Heart left ventricle (tissue), 16 donors: Measurements from ENCODE around the gene USP4. TPM values are rescaled to one million over a fixed set of nuclear protein-coding genes. Genes with fewer than 3 reads are reported as not detected.

Source experiments
- ATAC-seq, 4 donors: fragments of 200-7000 bp; cut with Tn5 transposase; one replicate each; pipeline ENCODE4 v1.9.1; 2020 to 2022; ENCODE audit warnings: moderate library complexity in 4 of 4, mild to moderate bottlenecking in 3 of 4, moderate number of reproducible peaks in 1 of 4
- DNase-seq, 5 donors: peaks; one replicate each; pipeline ENCODE4 v3.0.0-alpha.2; 2020
- H3K27ac ChIP-seq, 12 donors: fragments of 200-600 bp; sonication (generic) in 4 of 12; one replicate each; pipeline versions ENCODE4 v1.5.0 to v1.8.0; 2016 to 2022; ENCODE audit warnings: mild to moderate bottlenecking in 2 of 12
- H3K27me3 ChIP-seq, 9 donors: fragments of 200-600 bp; sonication (generic) in 2 of 9; one replicate each; pipeline versions ENCODE4 v1.5.1 to v1.8.0; 2016 to 2022; ENCODE audit warnings: mild to moderate bottlenecking in 3 of 9
- H3K36me3 ChIP-seq, 9 donors: fragments of 200-600 bp; sonication (generic) in 2 of 9; one replicate each; pipeline versions ENCODE4 v1.5.0 to v1.8.0; 2018 to 2022; ENCODE audit warnings: mild to moderate bottlenecking in 2 of 9
- H3K4me1 ChIP-seq, 12 donors: fragments of 200-600 bp; sonication (generic) in 4 of 12; one replicate each; pipeline versions ENCODE4 v1.5.0 to v1.8.0; 2016 to 2022; ENCODE audit warnings: mild to moderate bottlenecking in 3 of 12
- H3K4me3 ChIP-seq, 12 donors: fragments of 200-600 bp; sonication (generic) in 4 of 12; one replicate each; pipeline versions ENCODE4 v1.5.0 to v1.8.0; 2017 to 2022; ENCODE audit warnings: mild to moderate bottlenecking in 9 of 12, moderate library complexity in 4 of 12
- H3K9me3 ChIP-seq, 12 donors: fragments of 200-600 bp; sonication (generic) in 4 of 12; one replicate each; pipeline versions ENCODE4 v1.5.0 to v1.8.0; 2016 to 2022; ENCODE audit warnings: mild to moderate bottlenecking in 1 of 12
- CTCF ChIP-seq, 12 donors: fragments of 200-600 bp; sonication (generic) in 4 of 12; IDR thresholded peaks; one replicate each; pipeline versions ENCODE4 v1.5.0 to v1.8.0; 2018 to 2022; ENCODE audit warnings: antibody characterized with exemption in 12 of 12, mild to moderate bottlenecking in 5 of 12
- POLR2A ChIP-seq, 2 donors: fragments of 450-650 bp; IDR thresholded peaks; one replicate each; pipeline ENCODE4 v1.6.1; 2017; ENCODE audit warnings: antibody characterized with exemption in 2 of 2, mild to moderate bottlenecking in 2 of 2, moderate library complexity in 2 of 2
- WGBS, 4 donors: extraction: QIAGEN DNeasy Blood & Tissue Kit in 2 of 4; methylation state at CpG; one replicate each; pipeline versions ENCODE4 v1.1.5 to v1.1.7; 2013 to 2018; 5-methylcytosine and 5-hydroxymethylcytosine counted together
- intact Hi-C, 10 donors: fragments of 100-400 bp; cut with DNase I; formaldehyde crosslinking; loops; one replicate each; pipeline versions ENCODE4 v1.11.1 to v1.14.2; 2022
- polyA plus RNA-seq, 2 donors: library from polyadenylated mRNA; stranded (reverse); fragments of 200-250 nt; gene quantifications; one replicate each; pipeline ENCODE4 v1.2.3, GENCODE V29; 2013
- total RNA-seq, 9 donors: library from RNA; depleted of rRNA in 2 of 9; stranded (reverse); fragments of >200 nt in 2 of 9; fragmentation: NEBNext Ultra II Directional in 3 of 9; extraction: Animal tissue kit (Norgen Biotek cat#: 25700) in 3 of 9; gene quantifications; one replicate each; pipeline versions ENCODE4 v1.1.0 to v1.2.4, GENCODE V29; 2016 to 2023
- donor health status: ischemic (EF 13 %, LVEDD 7.1; RV severe dilation, severe dysfunction).
- donor health status: healthy with polysubstance abuse.
- donor health status: DM: no; HTN: yes; CAD: no.
- donor health status: DM: no; HTN: no; CAD: no.
- donor health status: ischemic (EF 25% LVEDD 6.9; RV normal size, moderate dysfunction).
- donor health status: ischemic (EF 25% LVEDD 5.7; RV mildly dilated, moderate dysfunction).
- donor health status: healthy.
- donor health status: DM: yes; HTN: yes; CAD: no.
- donor health status: ischemic (EF 35%, LVEDD 5.7; RV mildly dilated, moderate dysfunction).
- donor health status: nonischemic (EF 11% LVEDD 7.7; RV severe dilation, severe dysfunction).
- donor health status: DM: yes; HTN: yes; CAD: no.
- donor health status: PGD.
- donor health status: ischemic (EF 29% LVEDD 5.4; RV normal size, mild dysfunction).
- donor health status: nonischemic (EF 23%, LVEDD 6.1; RV moderate dilation, normal function).

Gene USP4
- total and polyA plus RNA-seq, 11 donors, result 17.3 to 48.6 (median 36.0) TPM

- Histone ChIP-seq H3K9me3 (no peaks in the 10 kb centered on the region), H3K27ac (no peak overlapping the region), H3K4me1 (peaks cover 0 to 20% (median 16%) of the 10 kb centered on the region in 12 donors), H3K4me3 (no peak overlapping the region), H3K27me3 (no peaks in the 10 kb centered on the region), H3K36me3 (peaks cover 0 to 28% (median 4%) of the 10 kb centered on the region in 9 donors)
- 94 to 100% (median 99%) methylated on average over 2 of the region's 2 CpGs for WGBS, 4 donors
- ATAC-seq (no peak), DNase-seq (no peak)
- intact Hi-C loops, result loop anchor here in 1 of 10 donors (10.0 kb wide), 1 partner anchor 95 kb away; the partner anchor contains the start of gene KLHDC8B
- TF ChIP-seq POLR2A (IDR thresholded peaks at IDR 0.05) (no peak), CTCF (IDR thresholded peaks at IDR 0.05) (no peak)
These were observed 69.7 kb downstream of the USP4 start for GRCh38 chr3:49270156-49270500.

- H3K4me3 ChIP-seq, result no peak overlapping the region
- no peak for DNase-seq
- H3K9me3 ChIP-seq, result no peaks in the 10 kb centered on the region
- 95 to 98% (median 95%) methylated on average over 3 of the region's 3 CpGs for WGBS, 4 donors
- intact Hi-C loops, result loop anchor here in 1 of 10 donors (10.0 kb wide), 1 partner anchor 95 kb away; the partner anchor contains the start of gene KLHDC8B
- H3K27me3 ChIP-seq, result no peaks in the 10 kb centered on the region
- no peak for TF ChIP-seq CTCF (IDR thresholded peaks at IDR 0.05)
- TF ChIP-seq POLR2A (IDR thresholded peaks at IDR 0.05), result no peak
- H3K36me3 ChIP-seq, result peaks cover 0 to 28% (median 4%) of the 10 kb centered on the region in 9 donors
- peak in 1 of 4 donors; percentile 16 for ATAC-seq
- peaks cover 0 to 20% (median 16%) of the 10 kb centered on the region in 12 donors for H3K4me1 ChIP-seq
- no peak overlapping the region for H3K27ac ChIP-seq
These were observed 70.3 kb downstream of the USP4 start for GRCh38 chr3:49269443-49270155.

GRCh38 chr3:49266410-49267095, 73.3 kb downstream of the USP4 start:
- no peaks in the 10 kb centered on the region for H3K9me3 ChIP-seq
- H3K27ac ChIP-seq, result peak overlapping the region; percentile 17 to 78 (median 42)
- no peak for DNase-seq
- intact Hi-C loops, result no loop called here
- TF ChIP-seq POLR2A (IDR thresholded peaks at IDR 0.05) (no peak), CTCF (IDR thresholded peaks at IDR 0.05) (no peak)
- peaks cover 0 to 24% (median 16%) of the 10 kb centered on the region in 12 donors for H3K4me1 ChIP-seq
- H3K4me3 ChIP-seq, result no peak overlapping the region
- no peaks in the 10 kb centered on the region for H3K27me3 ChIP-seq
- H3K36me3 ChIP-seq, result peaks cover 0 to 28% (median 0%) of the 10 kb centered on the region in 9 donors
- peak in 2 of 4 donors; percentile 27 to 29 for ATAC-seq
- WGBS, 4 donors, result 47 to 66% (median 60%) methylated on average over 5 of the region's 5 CpGs
